Thyroid gland (tissue), 4 donors: ENCODE data around the gene FZR1.

Experiments
- CTCF ChIP-seq, 6 experiments: fragments of 200-600 bp in 3 of 6; fragments of 450-650 bp in 3 of 6; sonication (generic) in 3 of 6; IDR thresholded peaks; one replicate each; pipeline ENCODE4 v1.5.1; 2016 to 2019; ENCODE audit warnings: antibody characterized with exemption in 6 of 6, mild to moderate bottlenecking in 2 of 6, inconsistent platforms in 1 of 6, moderate library complexity in 1 of 6
- POLR2A ChIP-seq, 2 donors: fragments of 450-650 bp; IDR thresholded peaks; one replicate each; pipeline ENCODE4 v1.6.1; 2017; ENCODE audit warnings: antibody characterized with exemption in 2 of 2, mild to moderate bottlenecking in 2 of 2, moderate library complexity in 1 of 2

GRCh38 chr19:3519126-3519525, 13.0 kb downstream of the FZR1 start:
- TF ChIP-seq CTCF (IDR thresholded peaks at IDR 0.05) (no peak), POLR2A (IDR thresholded peaks at IDR 0.05) (no peak)
